RPMI7951 (cell line): ENCODE results near the gene APOBEC3A. TPM values are rescaled to one million over a fixed set of nuclear protein-coding genes. Genes with fewer than 3 reads are reported as not detected.
"Not testable (repeated sequence)": the region's sequence is repeated elsewhere in the genome, so short reads cannot be mapped to it uniquely, and the experiment has no call there.

Experiments used
- DNase-seq: peaks from one replicate; pipeline ENCODE4 v3.0.0-alpha.2; 2012; ENCODE audit warnings: low read depth
- total RNA-seq: library from RNA; depleted of rRNA; stranded (reverse); fragments of >200 nt; shearing (Covaris generic); gene quantifications from 2 replicates; pipeline ENCODE4 v1.2.3, GENCODE V29; 2014

Gene APOBEC3A
- total RNA-seq, 1 experiment from 2014 or later, result not detected

DNA sequence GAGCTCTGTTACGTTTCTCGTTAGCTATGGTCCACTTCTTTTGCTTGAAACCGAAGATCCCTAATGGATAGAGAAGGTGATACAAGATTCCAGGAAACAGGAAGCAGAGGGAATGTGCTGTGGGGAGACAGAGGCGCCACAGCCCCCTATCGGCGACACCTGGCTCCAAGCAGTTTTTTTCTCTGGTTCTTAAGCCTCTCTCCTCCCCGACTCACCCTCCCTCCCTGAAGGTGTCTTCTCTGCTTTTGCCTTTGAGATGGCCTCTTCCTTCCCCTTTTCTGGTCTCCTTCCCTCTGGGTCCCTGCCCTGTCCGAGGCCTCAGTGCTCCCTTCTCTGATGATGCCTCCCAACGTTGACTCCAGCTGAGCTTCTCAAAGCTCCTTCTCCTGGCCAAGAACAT lies 14.2 kb upstream of the APOBEC3A start:
- no peak for DNase-seq

DNA sequence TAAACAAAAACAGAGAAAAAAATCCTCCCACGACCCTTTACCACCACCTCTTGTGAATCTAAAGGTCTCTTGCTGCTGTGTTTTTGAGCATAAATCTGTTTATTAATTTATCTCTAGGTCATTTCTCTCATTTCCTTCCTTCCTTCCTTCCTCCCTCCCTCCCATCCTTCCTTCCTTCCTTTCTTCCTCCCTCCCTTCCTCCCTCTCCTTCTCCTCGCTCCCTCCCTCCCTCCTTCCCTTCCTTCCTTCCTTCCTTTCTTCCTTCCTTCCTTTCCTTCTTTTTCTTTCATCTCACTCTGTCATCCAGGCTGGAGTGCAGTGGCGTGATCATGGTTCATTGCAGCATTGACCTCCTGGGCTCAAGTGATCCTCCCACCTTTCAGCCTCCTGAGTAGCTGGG lies 13.5 kb upstream of the APOBEC3A start:
- no peak for DNase-seq

DNA sequence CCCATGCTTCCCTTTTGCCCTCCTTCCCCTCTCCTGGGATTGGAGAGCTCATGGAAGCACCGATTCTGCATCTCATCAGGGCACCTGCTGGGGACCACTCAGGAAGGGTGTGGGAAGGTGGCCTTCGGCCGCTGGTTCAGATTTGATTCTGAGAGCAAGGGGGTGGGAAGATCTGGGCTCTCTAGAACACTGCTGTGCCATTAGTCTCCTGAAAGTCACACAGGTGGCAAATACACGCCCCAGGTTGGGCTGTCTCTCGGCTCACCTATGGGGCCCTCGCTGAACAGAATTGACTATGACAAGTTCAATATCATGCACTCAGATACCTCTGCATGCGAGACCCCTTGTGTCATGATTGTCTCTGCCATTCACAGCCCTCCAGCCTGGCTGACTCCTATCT lies 12.8 kb upstream of the APOBEC3A start:
- no peak for DNase-seq

DNA sequence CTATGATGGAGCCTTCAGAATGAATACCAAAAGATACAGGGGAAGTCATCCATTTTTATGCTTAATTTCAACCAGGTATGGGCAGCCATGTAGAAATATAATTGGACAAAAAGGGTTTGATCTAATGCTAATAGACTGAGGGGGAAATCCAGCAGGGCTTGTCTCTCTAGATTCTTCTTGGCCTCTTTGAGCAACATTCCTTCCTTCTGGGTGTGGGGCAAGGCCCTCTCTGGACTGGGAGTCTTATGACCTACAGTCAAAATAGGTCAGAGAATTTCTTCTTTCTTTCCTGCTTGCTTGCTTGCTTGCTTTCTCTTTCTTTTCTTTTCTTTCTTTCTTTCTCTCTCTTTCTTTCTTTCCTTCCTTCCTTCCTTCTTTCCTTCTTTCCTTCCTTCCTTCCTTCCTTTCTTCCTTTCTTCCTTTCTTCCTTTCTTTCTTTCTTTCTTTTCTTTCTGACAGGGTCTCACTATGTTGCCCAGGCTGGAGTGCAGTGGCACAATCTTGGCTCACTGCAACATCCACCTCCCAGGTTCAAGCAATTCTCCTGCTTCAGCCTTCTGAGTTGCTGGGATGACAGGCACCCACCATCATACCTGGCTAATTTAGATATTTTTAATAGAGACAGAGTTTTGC lies 11.6 kb upstream of the APOBEC3A start:
- not testable (repeated sequence) for DNase-seq

DNA sequence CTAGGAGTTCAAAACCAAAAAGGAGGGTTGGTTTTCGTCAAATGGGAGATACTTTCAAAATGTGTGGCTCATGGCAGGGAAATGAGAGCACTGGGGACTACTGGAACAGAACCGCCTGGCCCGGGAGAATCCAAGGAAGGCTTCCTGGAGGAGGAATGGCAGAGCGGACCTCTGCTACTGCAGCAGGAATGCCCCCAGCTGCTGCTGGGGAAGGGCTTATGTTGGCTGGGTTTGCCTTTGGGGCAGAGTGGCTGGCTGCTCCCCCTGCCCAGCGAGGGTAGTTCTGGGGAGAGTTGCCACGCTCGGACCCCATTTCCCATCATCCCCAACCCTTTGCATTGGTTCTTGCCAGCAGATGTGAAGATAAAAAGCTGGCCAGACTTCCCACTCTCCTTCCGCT lies 10.6 kb upstream of the APOBEC3A start:
- no peak for DNase-seq

DNA sequence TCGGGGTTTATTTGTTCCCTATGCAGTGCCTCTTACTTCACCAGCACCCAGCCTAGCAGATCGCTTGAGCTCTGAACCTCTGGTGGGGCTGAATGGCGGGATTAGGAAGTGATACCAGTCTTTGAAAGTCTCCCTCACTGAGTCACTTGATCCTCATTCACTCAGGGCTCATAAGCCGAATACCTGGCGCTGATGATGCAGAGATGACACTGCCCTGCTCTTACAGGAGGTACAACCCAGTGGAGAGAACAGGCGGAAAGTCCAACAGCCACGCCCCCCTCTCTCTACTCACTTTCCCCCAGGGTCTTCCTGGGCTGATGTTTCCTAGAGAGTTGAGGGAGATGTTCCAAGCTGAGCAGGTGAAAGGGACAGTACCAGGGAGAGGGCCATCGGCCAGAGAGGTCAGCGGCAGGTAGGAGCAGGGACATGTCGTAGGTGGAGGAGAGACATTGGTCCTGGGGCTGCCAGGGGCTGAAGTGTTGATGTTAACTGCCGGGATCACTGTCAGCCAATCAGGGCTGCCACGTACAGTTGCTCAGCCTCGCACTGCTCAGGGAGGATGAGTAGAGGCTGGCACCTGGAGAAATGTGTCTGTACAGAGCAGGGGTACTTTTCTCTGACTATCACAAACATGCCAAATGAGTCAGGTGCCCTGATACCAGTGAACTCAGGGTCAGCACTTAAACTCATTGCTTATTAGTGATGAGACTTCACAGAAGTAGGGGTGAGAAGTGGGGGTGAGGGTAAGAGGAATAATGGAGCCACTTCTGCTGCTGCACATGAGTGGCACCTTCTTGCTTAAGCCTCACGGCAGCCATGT lies 9.9 kb upstream of the APOBEC3A start:
- DNase-seq, result no peak

DNA sequence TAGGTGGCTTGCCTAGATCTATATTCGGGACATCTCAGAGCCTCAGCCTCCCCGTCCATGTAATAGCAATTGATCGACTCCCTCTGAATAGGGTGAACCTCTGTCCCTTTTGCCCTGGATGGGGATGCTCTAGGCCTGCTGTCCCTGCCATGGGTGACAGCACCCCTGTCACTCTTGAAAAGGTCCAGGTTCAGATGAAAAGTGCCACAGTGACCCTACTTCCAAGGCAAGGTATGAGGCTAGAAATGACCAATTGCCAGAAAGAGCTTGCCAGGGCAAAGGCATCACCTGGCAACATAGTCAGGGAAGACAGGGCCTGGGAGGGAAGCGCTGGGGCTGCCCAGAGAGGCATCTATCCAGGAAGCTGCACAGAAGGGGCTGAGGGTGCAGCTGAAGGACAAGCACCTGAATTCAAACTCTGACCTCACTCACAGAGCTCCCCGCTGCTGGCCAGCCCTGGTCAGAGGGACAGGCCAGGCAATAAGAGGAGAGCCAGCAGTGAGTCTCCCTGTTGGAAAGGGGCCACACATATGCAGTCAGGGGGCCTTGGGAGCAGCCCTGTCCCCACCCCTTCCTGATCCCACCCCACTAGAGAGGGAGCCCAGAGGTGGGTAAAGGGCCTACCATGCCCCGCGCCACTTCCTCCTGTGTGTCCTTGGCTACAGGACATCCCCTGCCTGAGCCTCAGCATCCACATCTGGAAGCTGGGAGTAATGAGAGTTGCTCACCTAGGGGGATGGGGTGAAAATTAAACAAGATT lies 9.0 kb upstream of the APOBEC3A start:
- DNase-seq, result no peak

DNA sequence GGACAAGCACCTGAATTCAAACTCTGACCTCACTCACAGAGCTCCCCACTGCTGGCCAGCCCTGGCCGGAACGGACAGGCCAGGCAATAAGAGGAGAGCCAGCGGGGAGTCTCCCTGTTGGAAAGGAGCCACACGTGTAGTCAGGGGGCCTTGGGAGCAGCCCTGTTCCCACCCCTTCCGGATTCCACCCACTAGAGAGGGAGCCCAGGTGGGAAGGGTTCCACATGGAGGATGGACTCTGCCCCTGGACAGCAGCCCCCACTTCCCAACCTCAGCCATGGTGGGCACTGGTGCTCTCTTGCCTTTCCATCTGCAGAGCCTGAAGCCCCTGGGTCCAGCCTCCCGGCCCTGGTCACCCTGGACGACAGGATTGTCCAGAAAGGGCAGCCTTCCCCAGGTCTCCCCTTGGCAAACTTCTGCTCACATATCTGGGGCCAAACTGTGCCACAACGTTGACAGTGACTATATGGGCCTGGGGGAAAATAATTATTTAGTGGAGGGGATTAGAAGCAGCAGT lies 7.5 kb upstream of the APOBEC3A start:
- no peak for DNase-seq

DNA sequence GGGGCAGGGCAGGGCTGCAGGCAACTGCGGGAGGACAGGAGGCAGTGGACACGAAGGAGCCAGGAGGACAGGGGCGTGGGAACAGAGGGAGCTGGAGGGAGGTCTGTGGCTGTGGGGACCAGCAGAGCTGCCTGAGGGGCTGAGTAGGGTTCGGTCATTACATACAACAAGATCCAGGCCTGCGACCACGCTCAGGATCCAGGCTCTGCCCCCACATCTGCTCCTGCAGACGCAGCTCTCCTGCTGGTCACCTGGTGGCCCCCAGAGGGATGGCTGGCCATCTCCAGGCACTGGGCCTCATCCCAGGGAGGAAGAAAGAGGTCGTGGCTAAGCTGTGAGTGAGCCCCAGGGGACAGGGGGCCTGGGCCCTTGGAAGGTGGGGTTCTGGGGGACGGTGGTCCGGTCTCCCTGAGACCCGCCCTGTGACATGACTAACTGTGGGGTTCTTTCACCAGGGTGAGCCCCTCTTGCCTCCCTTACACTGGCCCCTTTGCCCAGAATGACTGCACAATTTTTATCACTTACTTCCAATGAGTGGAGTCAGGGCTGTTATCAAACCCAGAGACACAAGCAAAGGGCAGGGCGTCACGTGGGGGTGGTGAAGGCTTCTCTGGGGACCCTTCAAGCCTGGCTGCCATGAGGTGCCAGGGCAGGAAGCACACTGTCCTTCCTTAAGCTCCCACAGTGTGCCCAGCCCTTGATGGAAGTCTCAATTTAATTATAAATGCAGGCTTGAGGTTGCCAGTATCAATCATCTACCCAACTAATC lies 6.7 kb upstream of the APOBEC3A start:
- DNase-seq, result no peak

DNA sequence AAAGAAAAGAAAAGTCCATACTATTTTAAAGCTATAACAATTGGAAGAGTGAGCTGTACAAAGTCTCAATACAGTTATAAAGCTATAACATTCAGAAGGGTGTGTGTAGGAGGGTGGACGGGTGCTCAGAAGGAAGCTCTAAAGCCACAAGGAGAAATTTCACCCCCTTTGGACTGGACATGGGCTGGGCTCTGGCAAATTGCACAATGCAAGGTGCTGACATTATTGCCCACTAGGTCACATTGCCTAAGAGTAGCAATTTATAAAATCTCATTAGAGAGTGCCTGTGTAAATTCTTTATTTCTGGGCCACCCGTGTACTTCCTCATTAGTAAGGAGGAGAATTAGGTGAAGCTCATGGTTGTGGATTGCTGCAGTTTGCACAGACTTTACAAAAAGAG lies 5.7 kb upstream of the APOBEC3A start:
- DNase-seq, result no peak

DNA sequence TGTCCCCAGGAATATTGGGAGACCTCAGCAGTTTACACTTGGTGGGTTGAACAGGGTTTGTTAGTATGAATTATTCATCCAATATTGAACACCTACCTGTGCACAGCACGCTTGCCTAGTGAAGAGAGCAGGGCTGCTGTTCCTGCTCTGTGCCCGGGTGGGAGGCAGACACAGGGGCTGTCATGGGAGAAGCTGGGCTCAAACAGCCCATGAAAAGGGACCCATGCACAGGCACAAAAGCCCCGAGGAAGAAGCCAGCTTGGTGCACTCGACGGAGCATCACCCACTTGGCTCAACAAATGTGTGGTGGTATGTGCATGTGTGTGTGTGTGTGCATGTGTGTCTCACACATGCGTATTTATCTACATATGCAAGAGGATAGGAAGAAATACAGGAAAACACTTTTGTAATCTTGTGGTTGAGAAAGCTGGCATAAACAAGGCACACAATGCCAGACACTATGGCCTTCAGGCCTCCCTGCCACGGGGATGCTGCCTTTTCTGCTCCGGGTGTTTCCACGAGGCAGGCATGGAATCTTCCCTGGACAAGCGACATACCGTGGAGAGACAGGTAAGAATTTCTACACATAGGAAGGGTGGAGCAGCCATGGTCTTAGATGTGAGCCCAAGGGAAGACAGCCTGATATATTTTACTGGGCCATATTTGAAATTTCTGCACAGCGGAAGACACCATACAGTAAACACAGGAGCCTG lies 5.0 kb upstream of the APOBEC3A start:
- DNase-seq, result no peak

DNA sequence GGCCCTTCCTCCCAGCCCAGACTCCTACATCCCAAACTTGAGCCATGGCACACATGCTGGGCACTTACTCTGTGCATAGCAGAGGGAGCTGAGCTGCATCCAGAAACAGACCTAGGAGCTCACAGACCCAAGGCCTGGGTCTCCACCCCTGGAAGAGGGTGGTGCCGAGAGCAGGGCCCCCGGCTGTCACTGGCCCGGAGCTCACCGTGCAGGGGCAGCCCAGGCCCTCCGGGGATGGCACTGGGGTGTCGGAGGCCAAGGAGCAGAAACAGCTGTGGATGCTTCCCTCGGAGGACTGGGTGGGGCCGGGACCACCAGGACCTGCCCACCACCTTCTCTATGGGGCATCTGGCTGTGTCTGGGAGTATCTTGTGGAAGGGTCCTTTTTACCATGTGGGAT lies 4.3 kb upstream of the APOBEC3A start:
- no peak for DNase-seq

DNA sequence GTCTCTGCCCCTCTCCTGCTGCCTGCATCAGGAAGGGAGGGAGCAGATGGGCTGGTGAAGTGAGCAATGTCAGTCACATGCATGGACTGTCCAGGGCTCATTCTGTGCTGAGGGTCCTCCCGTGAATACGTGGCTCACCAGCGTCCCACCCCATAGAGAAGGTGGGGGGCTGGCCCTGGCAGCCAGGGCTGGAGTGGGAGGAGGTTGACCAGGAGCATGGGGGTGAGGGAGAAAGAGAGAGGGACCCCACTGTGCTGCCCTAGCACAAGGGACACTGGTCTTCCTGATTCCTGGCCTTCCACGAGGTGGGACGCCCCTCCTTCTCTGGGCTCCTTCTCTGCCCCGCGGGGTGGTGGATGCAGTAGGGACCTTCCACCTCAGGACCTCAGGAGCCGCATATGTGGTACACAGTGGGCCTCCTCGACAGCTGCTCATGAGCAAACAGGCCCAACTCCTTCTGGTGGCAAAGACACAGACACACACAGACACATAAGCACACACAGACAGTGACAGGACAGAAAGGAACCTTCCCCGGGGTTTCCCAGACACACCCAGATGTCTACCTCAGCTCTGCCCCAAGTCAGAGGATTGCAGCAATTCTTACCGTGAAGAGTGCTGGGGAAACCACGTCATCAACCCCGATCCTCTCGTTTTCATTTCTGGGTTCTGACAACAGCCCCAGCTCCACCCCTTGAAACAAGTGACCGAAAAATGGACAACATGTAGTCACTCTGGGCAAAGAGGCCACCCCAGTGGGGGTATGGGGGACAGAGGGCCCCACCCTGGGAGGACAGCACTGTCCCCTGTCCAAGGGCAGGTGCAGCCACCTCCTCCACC lies 3.6 kb upstream of the APOBEC3A start:
- DNase-seq, result no peak

DNA sequence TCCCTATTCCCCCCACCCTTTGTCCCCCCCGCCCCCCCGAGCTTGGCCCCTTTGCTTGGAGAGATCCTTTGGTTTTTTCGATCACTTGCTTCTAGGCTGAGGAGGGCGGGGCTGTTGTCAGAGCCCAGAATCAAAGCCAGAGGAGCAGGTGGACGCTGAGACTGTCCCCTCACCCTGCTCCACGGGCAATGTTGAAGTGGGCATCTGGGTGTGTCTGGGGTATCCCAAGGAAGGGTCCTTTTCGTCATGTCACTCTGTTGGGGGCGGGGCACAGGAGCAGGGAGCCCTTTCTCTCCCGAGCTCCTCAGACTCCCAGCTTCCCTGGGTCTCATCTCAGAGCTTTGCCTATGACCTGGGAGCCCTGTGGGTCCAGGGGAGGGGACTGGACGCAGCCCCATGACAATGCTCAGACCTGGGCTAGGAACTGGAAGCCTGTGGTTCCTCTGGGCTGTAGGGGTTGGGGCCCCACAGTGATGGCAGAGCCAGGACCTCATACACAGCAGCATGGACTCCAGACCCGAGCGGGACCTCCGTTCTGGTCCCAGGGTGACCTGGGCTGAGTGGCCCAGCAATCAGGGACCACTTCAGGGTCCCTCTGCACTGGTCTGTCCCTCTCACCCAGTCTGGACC lies 2.9 kb upstream of the APOBEC3A start:
- no peak for DNase-seq

DNA sequence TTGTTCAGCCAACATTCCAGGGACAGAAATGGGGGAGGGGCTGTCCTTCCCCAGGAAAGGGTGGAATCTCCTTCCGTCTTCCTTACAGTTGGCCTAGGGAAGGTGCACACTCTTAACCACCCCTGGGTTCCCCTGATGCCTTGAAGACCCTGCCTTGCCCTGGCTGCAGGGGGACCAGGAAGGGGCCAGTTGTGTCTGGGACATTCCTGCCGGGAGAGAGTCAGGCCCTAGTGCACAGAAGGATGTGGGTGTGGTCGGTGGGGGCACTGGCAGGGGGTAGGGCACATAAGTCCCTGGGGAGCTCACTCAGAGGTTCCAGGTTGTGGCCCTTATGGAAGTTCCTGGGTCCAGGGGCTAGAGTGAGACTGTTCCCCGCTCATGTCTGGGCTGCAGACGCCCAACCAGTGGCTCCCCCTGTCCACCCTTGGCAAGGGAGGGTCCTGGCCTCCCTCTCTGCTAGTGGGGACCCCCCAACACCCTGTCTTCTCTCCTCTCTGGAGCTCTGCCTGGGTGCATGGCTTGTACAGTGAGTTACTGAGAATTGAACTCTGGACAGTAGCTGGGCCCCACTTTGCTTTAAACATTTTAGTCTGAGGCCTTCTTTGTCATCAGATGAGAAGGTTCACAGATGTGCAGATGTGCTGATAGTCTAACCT lies 2.0 kb upstream of the APOBEC3A start:
- DNase-seq, result no peak

DNA sequence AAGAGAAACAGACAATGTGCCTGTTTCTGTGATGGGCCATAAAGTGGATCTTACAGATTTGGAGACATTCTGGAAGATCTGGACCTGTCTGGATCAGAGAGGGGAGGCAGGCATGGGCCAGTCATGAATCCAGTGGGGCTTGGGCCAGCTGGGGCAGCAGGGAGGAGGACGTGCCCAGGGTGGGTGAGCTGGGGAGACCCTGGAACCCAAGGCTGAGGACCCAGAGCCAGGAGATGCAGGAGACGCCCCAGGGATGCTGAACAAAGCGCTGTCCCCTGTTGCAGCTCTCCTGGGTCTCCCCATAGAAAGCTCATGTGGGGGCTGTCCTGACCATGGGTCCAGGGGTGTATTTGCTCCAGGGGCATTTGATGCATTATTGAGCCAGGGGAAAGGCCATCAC lies 1.5 kb upstream of the APOBEC3A start:
- DNase-seq, result no peak

DNA sequence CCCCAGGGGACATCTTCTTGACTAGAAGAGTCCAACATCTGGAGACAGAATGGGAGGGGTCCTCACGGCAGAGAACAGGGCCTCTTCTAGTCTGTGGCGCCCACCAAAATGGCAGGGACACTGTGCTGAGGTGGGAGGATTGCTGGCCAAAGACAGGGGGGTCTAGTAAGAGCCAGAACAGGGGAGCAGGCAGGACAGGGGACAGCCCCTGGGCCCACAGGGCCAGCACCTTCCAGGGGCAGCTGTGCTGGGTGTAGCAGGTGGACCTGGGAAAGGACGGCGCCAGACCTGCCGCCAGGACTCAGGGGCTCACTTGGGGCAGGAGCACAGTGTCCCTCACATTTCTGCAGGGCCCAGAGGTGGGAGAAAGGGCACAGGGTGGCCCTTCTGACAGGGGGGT lies 858 bp upstream of the APOBEC3A start:
- no peak for DNase-seq

DNA sequence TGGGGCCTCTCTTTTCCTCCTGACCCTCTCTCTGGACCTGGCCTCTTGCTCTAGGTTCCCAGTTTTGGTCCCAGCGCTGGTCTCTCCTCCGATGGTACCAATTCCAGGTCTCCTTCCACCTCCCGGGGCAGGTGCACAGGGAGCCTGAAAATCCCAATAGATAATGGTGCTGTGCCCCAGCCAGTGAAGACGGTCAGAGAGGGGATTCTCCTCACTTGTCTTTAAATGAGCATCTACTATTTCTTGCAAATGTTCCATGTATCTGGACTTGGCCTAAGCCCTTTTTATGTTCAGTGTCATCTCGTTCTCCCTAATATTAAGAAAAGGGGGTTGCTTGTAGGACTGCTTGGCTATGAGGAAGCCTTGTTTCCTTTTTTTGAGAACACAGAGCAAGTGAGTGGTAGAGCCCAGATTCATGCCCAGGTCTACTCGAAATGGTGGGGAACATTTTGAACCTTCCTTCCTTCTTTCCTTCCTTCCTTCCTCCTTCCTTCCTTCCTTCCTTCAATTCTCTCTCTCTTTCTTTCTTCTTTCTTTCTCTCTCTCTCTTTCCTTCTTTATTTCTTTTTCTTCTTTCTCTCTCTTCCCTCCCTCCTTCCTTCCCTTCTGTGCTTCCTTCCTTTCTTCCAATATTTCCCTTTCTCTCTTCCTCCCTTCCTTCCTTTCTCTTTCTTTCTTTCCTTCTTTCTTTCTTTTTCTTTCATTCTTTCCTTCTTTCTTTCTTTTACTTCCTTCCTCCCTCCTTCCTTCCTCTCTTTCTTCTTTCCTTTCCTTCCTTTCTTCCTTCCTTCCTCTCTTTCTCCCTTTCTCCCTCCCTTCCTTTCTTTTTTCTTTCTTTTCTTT lies 620 bp downstream of the APOBEC3A start:
- DNase-seq, result no peak

DNA sequence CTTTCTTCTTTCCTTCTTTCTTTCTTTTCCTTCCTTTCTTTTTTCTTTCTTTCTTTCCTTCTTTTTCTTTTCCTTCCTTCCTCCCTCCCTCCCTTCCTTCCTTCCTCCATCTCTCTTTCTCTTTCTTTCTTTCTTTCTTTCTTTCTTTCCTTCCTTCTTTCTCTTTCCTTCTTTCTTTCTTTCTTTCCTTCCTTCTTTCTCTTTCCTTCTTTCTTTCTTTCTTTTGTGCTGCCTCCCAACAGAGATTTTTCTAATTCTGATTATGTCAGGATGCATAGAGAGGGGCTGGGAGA lies 1.2 kb downstream of the APOBEC3A start:
- DNase-seq, result not testable (repeated sequence)
